HG03039 (cell line): ENCODE data around the gene LILRB4.
"Not testable (repeated sequence)": the region's sequence is repeated elsewhere in the genome, so short reads cannot be mapped to it uniquely, and the experiment has no call there.

ENCODE experiments used
- ATAC-seq: cut with Tn5 transposase; IDR thresholded peaks from one replicate; pipeline ENCODE4 v1.9.1; 2021; ENCODE audit warnings: mild to moderate bottlenecking, moderate library complexity; ENCODE audit not compliant: unreplicated experiment

LILRB4 gene

GRCh38 chr19:54648129-54648528 is 14.7 kb upstream of the LILRB4 start:
- no peak for ATAC-seq

DNA sequence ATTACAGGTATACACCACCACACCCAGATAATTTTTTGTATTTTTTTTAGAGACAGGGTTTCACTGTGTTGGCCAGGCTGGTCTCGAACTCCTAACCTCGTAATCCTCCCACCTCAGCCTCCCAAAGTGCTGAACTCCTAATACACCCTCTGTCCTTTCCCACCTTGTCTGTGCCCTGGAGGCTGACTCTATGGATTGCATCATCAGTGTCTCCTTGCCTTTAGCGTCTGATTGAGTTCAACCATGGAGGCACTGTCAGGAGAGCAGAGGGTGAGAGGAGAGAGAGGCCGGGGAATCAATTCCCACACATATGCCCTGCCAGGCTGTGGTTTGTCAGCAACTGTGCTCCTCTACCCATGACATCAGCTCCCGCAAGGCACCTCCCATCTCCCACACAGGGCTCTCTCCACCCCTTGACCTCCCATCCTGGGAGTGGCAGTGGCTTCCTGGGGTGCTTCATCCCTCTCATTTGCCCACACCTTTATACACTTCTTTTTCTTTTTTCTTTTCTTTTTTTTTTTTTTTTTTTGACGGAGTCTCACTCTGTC is 12.6 kb upstream of the LILRB4 start:
- ATAC-seq, result no peak

- ATAC-seq, result no peak
Measured at GRCh38 chr19:54653181-54653809, 9.5 kb upstream of the LILRB4 start.

DNA sequence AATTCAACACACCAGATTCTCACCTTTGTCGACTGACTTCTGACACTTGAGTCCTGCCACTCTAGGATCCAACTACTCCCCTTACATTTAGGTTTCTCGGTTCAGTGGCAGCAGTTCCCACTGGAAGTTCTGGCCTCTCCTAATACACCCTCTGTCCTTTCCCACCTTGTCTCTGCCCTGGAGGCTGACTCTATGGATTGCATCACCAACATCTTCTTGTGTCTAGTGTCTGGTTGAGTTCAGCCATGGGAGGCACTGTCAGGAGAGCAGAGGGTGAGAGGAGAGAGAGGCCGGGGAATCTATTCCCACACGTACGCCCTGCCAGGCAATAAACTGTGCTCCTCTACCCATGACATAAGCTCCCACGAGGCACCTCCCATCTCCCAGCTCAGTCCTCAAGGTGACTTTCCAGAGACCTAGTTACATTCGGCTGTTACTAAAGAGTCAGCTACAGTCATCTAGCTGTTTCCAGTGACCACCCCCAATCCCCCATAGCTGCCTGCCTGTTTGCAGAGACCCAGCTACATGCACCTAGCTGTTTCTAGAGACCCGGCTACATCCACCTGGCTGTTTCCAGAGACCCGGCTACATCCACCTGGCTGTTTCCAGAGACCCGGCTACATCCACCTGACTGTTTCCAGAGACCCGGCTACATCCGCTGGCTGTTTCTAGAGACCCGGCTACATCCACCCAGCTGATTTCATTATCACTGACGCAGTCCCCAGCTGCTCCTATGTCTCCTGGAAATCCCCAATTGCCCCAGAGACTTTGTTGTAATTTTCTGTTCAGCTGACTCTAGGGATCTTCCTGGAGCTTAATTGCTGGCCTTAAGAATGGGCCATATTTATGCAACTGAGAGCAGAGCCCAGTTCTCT is 8.1 kb upstream of the LILRB4 start:
- ATAC-seq, result no peak

GRCh38 chr19:54659300-54659699 is 3.5 kb upstream of the LILRB4 start:
- no peak for ATAC-seq

- no peak for ATAC-seq
Measured at GRCh38 chr19:54660306-54660705, 2.5 kb upstream of the LILRB4 start.

GRCh38 chr19:54660964-54661363 is 1.8 kb upstream of the LILRB4 start:
- ATAC-seq, result no peak

- ATAC-seq, result no peak
Measured at GRCh38 chr19:54661846-54662481, 821 bp upstream of the LILRB4 start.

DNA sequence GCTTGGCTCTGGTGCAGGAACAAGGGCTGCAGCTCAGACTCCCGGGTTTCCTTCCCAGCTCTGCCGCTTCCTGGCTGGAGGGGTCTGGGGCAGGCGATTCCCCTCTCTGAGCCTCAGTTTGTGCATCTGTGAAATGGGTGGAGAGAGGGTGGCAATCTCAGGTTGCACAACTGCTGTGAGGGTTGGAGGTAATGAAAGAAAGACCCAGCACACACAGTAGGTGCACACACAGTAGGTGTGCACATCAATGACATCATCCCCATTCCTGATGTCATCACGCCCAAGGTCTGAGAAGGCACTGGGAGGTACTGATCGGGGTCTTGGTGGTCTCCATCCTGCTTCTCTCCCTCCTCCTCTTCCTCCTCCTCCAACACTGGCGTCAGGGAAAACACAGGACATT is 2.7 kb downstream of the LILRB4 start:
- no peak for ATAC-seq

DNA sequence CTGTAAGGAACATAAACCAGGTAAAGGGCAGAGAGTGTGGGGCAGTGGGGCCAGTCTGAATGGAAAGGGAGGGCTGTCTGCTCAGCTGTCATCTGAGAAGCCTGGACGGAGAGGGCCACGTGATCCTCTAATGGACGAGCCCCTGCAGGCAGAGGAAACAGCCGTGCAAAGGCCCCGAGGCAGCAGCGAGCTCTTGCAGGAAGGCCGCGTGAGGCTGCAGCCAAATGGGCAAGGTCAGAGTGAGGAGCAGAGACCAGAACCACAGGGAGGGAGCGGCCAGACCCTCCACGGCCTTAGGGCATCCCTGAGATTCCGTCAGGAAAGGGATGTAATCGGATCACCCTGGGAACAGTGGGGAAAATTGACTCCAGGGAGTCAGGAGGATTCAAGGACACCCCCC is 4.4 kb downstream of the LILRB4 start:
- no peak for ATAC-seq

- ATAC-seq, result no peak
Measured at GRCh38 chr19:54668353-54668752, 5.6 kb downstream of the LILRB4 start.

GRCh38 chr19:54670576-54671357 is 8.0 kb downstream of the LILRB4 start:
- ATAC-seq, result no peak

DNA sequence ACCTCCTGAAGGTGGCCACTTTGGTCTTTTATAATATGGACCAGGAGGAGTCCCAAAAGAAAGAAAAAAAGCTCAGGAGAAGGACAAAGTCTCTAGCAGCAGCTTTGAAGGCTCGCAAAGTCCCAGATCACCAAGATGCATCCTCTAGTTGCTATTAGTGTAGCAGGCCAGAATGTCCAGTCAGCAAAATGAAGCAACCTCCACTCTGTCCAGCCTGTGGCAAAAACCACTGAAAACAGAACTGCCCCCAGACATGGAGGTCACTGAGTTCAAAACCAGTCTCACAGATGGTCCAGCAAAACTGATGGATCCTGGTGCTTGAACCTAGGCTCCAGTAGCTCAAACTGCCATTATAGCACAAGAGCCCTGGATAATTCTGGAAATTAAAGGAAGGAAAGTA is 10.4 kb downstream of the LILRB4 start:
- ATAC-seq, result no peak

- ATAC-seq, result no peak
Measured at GRCh38 chr19:54674021-54674617, 11.3 kb downstream of the LILRB4 start.

DNA sequence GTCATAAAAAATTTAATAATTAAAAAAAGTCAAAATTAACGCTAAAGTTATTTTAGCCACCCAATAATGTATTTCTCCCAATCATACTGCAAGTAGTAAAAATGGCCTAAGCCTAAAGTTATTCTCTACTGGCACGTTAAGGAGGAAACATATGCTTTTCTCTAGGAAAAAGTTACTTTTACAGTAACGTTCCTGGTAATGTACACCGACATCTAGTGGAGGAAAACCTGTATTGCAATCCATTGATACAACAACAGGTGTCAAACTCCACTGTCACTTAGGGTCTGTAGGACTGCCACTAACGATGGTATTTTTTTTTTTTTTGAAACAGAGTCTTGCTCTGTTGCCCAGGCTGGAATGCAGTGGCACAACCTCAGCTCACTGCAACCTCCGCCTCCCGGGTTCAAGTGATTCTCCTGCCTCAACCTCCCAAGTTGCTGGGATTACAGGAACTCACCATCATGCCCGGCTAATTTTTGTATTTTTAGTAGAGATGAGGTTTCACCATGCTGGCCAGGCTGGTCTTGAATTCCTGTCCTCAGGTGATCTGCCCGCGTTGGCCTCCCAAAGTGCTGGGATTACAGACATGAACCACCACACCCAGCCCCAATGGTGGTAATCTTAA is 13.5 kb downstream of the LILRB4 start:
- not testable (repeated sequence) for ATAC-seq

GRCh38 chr19:54677217-54677616 is 14.4 kb downstream of the LILRB4 start:
- no peak for ATAC-seq

GRCh38 chr19:54681596-54681995 is 18.8 kb downstream of the LILRB4 start:
- not testable (repeated sequence) for ATAC-seq

GRCh38 chr19:54682306-54682856 is 19.6 kb downstream of the LILRB4 start:
- ATAC-seq, result no peak

GRCh38 chr19:54684527-54684926 is 21.7 kb downstream of the LILRB4 start:
- ATAC-seq, result no peak
